SJCRH30 (cell line): ENCODE results near the gene SLIRP. TPM values are rescaled to one million over a fixed set of nuclear protein-coding genes. Genes with fewer than 3 reads are reported as not detected.
A peak's percentile ranks its signal among the peaks of the same experiment; 100 is the strongest.
"Not testable (repeated sequence)": the region's sequence is repeated elsewhere in the genome, so short reads cannot be mapped to it uniquely, and the experiment has no call there.

Experiments
- DNase-seq, 2 experiments: peaks; one replicate each; pipeline ENCODE4 v3.0.0-alpha.2; 2015 to 2020
- H3K27ac ChIP-seq: fragments of 250-450 bp; sonication (Bioruptor Pico); 2 replicates; pipeline ENCODE4 v1.5.1; 2020; ENCODE audit warnings: mild to moderate bottlenecking, moderate library complexity
- H3K27me3 ChIP-seq: fragments of 250-450 bp; sonication (Bioruptor Pico); 2 replicates; pipeline ENCODE4 v1.5.1; 2020; ENCODE audit warnings: mild to moderate bottlenecking, moderate library complexity
- H3K36me3 ChIP-seq: fragments of 250-450 bp; sonication (Bioruptor Pico); 2 replicates; pipeline ENCODE4 v1.5.1; 2020; ENCODE audit warnings: mild to moderate bottlenecking, moderate library complexity
- H3K4me1 ChIP-seq: fragments of 250-450 bp; sonication (Bioruptor Pico); 2 replicates; pipeline ENCODE4 v1.5.1; 2020; ENCODE audit warnings: mild to moderate bottlenecking, moderate library complexity
- H3K4me3 ChIP-seq: fragments of 250-450 bp; sonication (Bioruptor Pico); 2 replicates; pipeline ENCODE4 v1.5.1; 2020; ENCODE audit warnings: mild to moderate bottlenecking, moderate library complexity
- H3K9me3 ChIP-seq: fragments of 250-450 bp; sonication (Bioruptor Pico); replicated peaks from 2 replicates; pipeline ENCODE4 v1.5.1; 2020; ENCODE audit warnings: mild to moderate bottlenecking, moderate library complexity
- total RNA-seq: library from RNA; depleted of rRNA; stranded (reverse); fragments of >200 nt; shearing (Covaris generic); gene quantifications from 2 replicates; pipeline ENCODE4 v1.2.3, GENCODE V29; 2014

The SLIRP gene
- total RNA-seq, 1 experiment from 2014 or later = 634 TPM

DNA sequence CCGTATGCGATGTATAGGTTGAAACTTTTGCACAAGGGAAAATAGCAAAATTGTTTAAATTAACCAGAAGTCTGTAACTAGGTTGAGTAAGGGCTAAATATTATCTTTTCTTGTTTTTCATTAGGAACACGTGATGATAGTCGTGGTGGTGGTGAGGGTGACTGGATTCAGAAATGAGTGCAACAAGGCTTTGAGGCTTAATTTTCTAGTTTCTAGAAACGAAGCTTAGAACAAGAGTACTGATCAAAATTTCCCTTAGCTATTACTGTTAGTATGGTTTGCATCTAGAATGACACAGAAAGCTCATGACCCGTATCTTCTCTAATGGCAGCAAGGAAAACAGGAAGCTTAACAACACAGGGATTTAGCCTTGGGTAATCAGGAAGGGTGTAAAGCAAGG lies 7.0 kb downstream of the SLIRP start:
- H3K4me3 ChIP-seq = no peak overlapping the region
- no peaks in the 10 kb centered on the region for H3K27me3 ChIP-seq
- H3K9me3 ChIP-seq = no peaks in the 10 kb centered on the region
- H3K27ac ChIP-seq = no peak overlapping the region
- no peak for DNase-seq
- 0 out of 2 replicates have a peak, but pooled peaks cover 2% of the 10 kb centered on the region for H3K4me1 ChIP-seq
- peaks cover 75% of the 10 kb centered on the region for H3K36me3 ChIP-seq

DNA sequence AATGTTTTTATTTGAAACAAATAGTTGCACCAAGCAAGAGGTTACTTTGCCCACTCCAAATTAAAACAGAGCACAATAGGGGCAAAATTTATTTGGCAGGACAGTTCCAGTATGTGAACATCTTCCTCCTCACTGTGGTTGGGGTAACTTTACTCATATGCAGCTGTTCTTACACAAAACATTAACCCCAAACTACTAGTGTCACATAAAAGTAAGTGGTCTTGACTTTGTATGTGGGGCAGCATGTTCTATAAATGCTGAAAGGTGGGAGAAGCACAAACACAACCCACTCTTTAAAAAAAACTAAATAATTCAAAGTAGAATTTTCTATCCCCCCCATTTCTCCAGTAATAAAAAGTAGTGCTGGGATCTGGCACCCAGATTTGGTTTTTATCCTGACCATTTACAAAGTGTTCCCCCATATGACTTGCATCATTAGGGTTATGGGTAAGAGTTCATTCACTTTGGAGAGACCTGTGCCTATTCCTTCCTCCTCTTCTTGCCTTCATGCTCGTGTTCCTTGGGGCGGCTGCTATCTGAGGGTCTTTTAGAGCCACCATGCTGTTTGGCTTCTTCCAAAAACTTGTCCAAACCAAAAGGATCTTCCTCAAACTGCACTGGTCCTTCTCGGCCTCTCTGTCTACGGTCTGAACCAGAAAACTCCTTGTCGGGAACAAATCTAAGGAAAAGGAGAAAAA lies 9.9 kb downstream of the SLIRP start:
- no peak overlapping the region for H3K27ac ChIP-seq
- peaks cover 80% of the 10 kb centered on the region for H3K36me3 ChIP-seq
- H3K4me1 ChIP-seq = no peaks in the 10 kb centered on the region
- no peak for DNase-seq
- no peaks in the 10 kb centered on the region for H3K9me3 ChIP-seq
- H3K27me3 ChIP-seq = no peaks in the 10 kb centered on the region
- H3K4me3 ChIP-seq = no peak overlapping the region

- Histone ChIP-seq H3K36me3 (peaks cover 85% of the 10 kb centered on the region), H3K4me3 (no peak overlapping the region), H3K27me3 (no peaks in the 10 kb centered on the region), H3K9me3 (no peaks in the 10 kb centered on the region), H3K27ac (no peak overlapping the region), H3K4me1 (no peaks in the 10 kb centered on the region)
- DNase-seq = no peak
Observed at GRCh38 chr14:77721437-77721836, 13.5 kb downstream of the SLIRP start.

DNA sequence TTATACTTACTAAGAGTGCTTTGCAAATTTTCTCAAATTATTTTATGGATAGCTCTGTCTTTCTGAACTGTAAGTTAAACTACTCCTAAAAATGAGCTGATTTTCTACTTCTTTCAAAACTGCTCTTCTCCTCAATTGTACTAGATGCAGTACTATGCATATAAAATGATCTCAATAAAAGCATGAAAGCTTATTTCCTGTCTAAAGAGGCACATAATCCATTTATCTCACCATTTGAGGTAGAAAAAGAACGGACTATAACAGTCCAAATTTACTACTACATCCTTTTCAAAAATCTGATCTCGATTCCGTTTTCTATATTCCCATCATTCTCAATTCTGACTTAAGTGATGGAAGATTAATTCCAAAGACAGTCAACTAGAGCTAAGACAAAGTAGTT lies 14.4 kb downstream of the SLIRP start:
- Histone ChIP-seq H3K27ac (no peak overlapping the region), H3K27me3 (no peaks in the 10 kb centered on the region), H3K4me3 (no peak overlapping the region), H3K36me3 (peaks cover 86% of the 10 kb centered on the region), H3K9me3 (no peaks in the 10 kb centered on the region), H3K4me1 (no peaks in the 10 kb centered on the region)
- DNase-seq = no peak

DNA sequence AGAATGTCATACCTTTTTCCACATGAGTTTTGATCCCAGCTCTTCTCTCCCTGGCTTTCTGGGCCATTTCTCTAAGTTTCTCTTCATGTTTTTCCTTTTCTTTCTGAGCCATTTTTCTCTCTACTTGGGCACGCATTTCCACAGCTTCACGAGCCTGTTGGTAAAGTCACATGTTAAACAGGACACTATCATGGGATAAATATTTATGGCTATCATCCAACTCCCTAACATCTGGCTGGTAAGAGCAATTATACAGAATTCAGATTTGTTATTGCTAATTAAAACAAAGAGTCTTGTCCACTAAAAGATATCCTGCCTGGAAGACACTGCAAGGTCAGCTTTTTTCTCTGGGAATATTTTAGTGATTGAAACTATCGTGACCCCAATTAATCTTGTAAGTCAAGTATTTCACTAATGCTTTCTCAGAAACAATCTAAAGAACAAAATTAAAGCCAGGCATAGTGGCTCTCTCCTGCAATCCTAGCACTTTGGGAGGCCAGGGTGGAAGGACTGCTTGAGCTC lies 23.1 kb downstream of the SLIRP start:
- DNase-seq = no peak
- peaks cover 82% of the 10 kb centered on the region for H3K36me3 ChIP-seq
- H3K4me3 ChIP-seq = no peak overlapping the region

GRCh38 chr14:77738559-77739250 lies 30.8 kb downstream of the SLIRP start:
- Histone ChIP-seq H3K9me3 (no peaks in the 10 kb centered on the region), H3K27me3 (no peaks in the 10 kb centered on the region), H3K4me3 (no peak overlapping the region), H3K4me1 (no peaks in the 10 kb centered on the region), H3K36me3 (peaks cover 56% of the 10 kb centered on the region), H3K27ac (no peak overlapping the region)
- DNase-seq = no peak

More for the DNA sequence above, 23.1 kb downstream of the SLIRP start:
- Histone ChIP-seq H3K27me3 (no peaks in the 10 kb centered on the region), H3K27ac (no peak overlapping the region), H3K4me1 (no peaks in the 10 kb centered on the region), H3K9me3 (no peaks in the 10 kb centered on the region)

DNA sequence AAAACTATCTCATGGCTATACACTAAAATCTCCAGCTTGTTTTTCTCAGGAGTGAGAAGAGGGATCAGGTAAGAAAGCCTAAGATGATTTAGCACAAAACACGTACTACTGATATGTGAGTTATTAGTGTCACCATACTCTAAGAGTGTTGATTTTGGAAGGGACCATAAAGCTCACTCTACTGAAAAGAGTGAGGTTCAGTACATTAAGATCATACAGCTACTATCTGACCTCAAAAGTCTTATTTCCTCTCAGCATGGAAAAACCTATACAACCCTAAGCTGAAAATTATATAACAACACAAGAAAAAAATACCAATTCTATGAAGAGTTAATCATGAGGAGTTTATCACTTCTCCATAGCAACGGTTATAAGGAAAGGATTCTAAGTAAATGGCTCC lies 33.5 kb downstream of the SLIRP start:
- peaks cover 42% of the 10 kb centered on the region for H3K36me3 ChIP-seq
- no peaks in the 10 kb centered on the region for H3K27me3 ChIP-seq

GRCh38 chr14:77746064-77746702 lies 38.3 kb downstream of the SLIRP start:
- H3K9me3 ChIP-seq = no peaks in the 10 kb centered on the region
- peaks cover 40% of the 10 kb centered on the region for H3K36me3 ChIP-seq
- no peak overlapping the region for H3K27ac ChIP-seq
- no peak for DNase-seq
- H3K4me3 ChIP-seq = no peak overlapping the region
- no peaks in the 10 kb centered on the region for H3K27me3 ChIP-seq
- no peaks in the 10 kb centered on the region for H3K4me1 ChIP-seq

More for the DNA sequence above, 33.5 kb downstream of the SLIRP start:
- Histone ChIP-seq H3K27ac (no peak overlapping the region), H3K9me3 (no peaks in the 10 kb centered on the region), H3K4me1 (no peaks in the 10 kb centered on the region), H3K4me3 (no peak overlapping the region)
- DNase-seq = no peak

DNA sequence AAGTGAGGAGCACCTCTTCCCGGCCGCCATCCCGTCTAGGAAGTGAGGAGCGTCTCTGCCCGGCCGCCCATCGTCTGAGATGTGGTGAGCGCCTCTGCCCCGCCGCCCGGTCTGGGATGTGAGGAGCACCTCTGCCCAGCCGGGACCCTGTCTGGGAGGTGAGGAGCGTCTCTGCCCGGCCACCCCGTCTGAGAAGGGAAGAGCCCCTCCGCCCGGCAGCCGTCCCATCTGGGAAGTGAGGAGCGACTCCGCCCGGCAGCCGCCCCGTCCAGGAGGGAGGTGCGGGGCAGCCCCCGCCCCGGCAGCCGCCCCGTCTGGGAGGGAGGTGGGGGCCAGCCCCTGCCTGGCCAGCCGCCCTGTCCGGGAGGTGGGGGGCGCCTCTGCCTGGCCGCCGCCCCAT lies 39.5 kb downstream of the SLIRP start:
- DNase-seq, H3K4me3 ChIP-seq, H3K4me1 ChIP-seq, H3K9me3 ChIP-seq, H3K27ac ChIP-seq, H3K27me3 ChIP-seq: not testable (repeated sequence)
- H3K36me3 ChIP-seq = peaks cover 44% of the 10 kb centered on the region

- Histone ChIP-seq H3K36me3 (peaks cover 58% of the 10 kb centered on the region), H3K9me3 (no peaks in the 10 kb centered on the region), H3K4me3 (no peak overlapping the region), H3K27me3 (no peaks in the 10 kb centered on the region), H3K4me1 (no peaks in the 10 kb centered on the region), H3K27ac (no peak overlapping the region)
- no peak for DNase-seq
Observed at GRCh38 chr14:77752266-77752665, 44.4 kb downstream of the SLIRP start.

DNA sequence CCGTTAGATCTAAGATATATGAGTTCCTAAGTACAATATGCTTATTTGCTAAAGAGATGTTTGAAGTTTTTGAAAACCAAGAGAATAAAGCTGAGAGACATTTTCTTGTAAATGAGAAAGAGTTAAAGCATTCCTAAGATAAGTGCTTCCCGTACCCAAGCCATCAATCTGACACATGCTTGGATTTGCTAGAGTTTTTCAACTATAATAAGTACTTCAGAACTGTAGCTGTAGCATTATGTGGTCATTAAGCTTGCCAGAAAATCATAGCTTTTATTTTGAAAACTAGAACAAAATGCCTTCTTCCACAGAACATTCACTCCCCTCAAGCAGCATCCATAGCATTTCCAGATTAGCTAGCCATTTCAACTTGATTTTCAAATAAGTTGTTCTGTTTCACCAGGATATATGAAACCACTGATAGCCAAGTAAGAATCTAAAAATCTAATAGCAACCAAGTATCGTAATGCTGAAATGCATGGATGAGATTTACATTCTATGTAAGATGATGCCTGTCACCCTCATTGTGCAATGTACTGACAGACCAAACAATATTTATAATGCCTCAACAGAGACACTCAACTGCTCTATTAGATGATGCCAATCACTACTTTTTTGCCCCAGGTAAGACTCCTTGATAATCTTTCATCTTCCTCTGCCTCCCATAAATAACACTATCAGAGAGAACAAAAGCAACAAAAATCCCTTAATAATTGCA lies 45.1 kb downstream of the SLIRP start:
- Histone ChIP-seq H3K27me3 (no peaks in the 10 kb centered on the region), H3K9me3 (no peaks in the 10 kb centered on the region), H3K4me1 (no peaks in the 10 kb centered on the region), H3K36me3 (peaks cover 58% of the 10 kb centered on the region), H3K27ac (no peak overlapping the region), H3K4me3 (no peak overlapping the region)
- no peak for DNase-seq

DNA sequence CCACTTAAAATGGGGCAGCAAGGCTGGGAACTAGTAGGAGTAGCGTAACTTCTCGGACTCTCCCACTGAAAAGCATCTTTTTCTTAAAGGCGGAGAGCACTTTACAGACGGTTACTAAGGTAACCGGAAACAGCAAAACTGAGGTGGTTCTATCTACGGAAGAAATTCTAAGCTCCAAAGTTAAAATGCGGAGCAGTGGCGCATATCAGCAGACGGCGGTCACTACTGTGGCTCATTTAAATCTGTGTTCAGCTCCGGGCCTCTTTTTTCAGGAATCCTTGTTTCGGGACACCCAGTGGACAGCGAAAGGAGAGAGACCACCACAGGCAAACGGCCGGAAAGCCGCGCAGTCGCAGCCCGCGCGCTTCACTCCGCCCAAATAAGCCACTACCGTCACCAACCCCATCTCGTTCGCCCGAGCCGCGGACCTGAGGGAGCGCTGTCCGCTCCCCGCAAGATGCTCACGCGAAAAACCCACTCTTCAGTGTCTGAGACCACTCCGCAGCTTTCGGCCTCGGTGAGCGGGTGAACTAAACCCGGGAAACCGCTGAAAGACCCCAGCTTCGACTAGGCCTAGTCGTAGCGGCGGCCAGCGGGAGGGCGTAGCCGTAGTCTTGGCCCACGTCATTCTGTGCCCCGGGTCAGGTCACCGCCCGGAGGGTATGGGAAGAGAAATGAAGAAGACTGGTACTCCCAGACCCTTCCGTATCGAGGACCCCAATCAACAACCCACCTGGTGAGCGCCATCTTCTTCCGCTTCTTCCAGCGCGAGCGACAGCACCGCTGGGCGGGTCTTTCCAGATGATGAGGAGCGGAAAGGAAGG lies 52.7 kb downstream of the SLIRP start, which contains the start of gene SNW1:
Gene SNW1, minus strand, starts transcription at position 776 of the 824 bp plus-strand sequence. Its CDS starts 29 bp downstream, at position 747.
- no peaks in the 10 kb centered on the region for H3K4me1 ChIP-seq
- H3K4me3 ChIP-seq = peak within 1 kb of the TSS; percentile 89
- no peaks in the 10 kb centered on the region for H3K27me3 ChIP-seq
- peak within 1 kb of the TSS; percentile 81 for H3K27ac ChIP-seq
- peak; percentile 91 to 93 for DNase-seq
- peaks cover 5% of the 10 kb centered on the region; the same call in 1 of the 2 replicates for H3K36me3 ChIP-seq
- no peaks in the 10 kb centered on the region for H3K9me3 ChIP-seq

GRCh38 chr14:77761205-77761931 lies 53.5 kb downstream of the SLIRP start:
- H3K27me3 ChIP-seq = no peaks in the 10 kb centered on the region
- DNase-seq = peak; percentile 27 to 56
- H3K36me3 ChIP-seq = peaks cover 5% of the 10 kb centered on the region; the same call in 1 of the 2 replicates
- peak overlapping the region; percentile 89 for H3K4me3 ChIP-seq
- H3K9me3 ChIP-seq = no peaks in the 10 kb centered on the region
- H3K4me1 ChIP-seq = no peaks in the 10 kb centered on the region
- H3K27ac ChIP-seq = peak overlapping the region; percentile 81
